Activated T-cell treated with anti-CD3 and anti-CD28 coated beads for 4 hours (primary cell): Measurements from ENCODE around the gene DUOXA1.
"Not testable (repeated sequence)": the region's sequence is repeated elsewhere in the genome, so short reads cannot be mapped to it uniquely, and the experiment has no call there.

Source experiments
- DNase-seq: peaks from one replicate; pipeline ENCODE4 v3.0.0-alpha.2; 2020

DUOXA1 gene

DNA sequence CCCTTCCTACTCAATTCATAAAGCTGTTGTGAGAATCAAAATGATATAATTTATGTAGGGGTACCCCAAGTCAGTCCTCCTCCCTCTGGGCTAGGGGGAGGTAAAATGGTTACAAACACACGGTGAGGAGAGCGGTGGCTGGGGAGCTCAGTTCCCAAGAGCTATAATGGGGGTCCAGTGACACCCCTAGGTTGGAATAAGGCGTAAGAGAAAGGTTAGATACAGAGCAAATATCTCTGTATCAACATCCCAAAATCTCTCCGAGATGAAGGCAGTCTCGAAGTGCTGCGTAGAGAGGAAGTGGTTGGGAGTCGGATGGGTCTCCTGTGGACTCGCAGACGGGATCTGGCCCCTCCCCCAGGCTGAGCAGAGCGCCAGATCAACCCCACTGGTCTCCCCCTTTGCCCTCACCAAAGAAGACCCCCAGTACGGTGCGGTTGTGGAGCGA, 17.5 kb downstream of the DUOXA1 start:
- no peak for DNase-seq

DNA sequence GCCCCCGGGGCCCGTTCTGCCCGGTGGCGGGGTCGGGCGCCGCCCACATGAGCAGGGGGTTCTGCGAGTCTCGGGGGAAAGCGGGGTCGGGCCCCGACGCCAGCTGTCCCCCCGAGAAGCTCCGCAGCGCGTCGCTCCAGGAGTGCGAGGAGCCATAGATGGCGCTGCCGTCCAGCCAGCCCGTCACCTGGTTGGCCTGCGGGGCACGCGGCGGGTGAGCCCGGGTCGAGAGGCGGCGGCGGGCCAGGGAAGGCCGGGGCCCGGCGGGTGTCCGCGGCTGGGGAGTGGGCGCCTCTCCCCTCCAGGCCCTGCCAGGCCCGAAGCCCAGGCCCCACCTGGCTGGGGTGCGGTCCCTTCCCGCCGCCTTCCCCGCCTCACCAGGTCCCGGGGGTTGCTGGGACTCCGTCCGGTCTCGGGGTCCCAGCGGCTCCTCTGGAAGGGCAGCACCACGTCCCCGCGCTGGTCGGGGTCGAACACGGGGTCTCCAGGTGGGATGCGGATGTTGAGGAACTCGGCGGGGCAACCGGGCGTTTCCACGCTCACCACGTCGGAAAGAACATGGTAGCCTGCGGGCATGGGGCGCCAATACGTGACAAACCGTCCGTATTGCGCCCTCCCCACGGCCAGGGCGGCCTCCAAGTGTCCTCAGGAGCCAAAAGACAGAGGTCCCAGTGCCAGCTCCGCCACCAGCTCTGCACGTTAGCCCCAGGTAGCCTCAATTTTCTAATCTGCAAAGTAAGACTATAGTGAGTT, 18.1 kb downstream of the DUOXA1 start:
- DNase-seq: no peak

DNA sequence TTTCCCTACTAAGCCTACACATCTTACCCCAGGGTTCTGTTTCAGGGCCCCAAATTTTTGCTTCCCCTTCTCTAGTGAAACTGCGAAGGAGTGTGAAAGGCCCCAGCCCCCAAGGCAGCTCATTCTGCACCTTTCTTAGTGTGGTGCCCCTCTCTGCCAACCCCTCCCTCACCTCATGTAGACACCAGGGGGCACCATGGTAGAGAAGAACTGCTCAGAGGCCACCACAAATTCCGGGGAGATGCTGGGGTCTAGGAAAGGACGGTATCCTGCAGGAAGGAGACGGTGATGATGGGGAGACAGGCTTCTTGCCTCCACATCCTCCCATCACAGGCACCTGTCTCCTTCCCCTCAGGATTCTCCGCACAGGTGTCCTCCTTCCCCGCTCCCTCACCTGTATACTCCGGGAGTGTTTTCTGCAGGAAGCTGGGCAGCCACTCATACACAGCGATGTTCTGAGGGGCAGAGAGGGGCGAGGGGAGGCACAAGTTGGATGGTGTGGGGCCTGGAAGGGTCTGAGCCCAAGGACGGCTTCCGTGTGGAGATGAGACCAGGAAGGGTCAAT, 19.3 kb downstream of the DUOXA1 start:
- DNase-seq: no peak

DNA sequence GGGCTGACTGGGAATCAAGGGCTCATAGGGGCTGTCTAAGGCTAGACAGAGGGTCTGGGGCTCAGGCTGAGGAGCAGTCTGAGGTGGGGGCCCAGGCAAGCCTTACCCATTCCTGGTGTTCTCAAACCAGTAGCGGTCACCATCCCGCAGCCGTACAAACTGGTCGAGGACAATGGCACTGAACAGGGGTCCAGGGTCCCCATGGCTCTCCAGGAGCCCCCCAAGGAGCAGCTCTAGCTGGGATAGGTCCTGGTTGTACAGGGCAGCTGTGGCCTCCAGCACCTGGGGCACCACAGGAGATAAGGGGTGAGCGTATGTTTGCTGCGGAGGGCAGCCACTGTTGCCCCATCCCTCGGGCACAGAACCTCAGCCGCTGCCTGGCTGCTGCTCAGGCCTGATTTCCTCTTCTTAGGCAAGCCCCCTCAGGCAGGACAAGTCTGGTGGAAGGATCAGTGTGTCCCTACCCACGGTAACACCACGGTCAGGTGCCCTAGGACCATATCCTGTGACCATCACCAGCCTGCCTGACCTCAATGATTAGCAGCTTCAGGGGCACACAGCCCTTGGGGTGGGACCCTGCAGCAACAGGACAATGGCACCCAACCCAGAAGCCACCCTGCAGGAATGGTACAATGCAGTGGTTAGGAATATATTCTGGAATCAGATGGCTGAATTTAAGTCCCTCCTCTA, 21.6 kb downstream of the DUOXA1 start:
- DNase-seq: no peak

DNA sequence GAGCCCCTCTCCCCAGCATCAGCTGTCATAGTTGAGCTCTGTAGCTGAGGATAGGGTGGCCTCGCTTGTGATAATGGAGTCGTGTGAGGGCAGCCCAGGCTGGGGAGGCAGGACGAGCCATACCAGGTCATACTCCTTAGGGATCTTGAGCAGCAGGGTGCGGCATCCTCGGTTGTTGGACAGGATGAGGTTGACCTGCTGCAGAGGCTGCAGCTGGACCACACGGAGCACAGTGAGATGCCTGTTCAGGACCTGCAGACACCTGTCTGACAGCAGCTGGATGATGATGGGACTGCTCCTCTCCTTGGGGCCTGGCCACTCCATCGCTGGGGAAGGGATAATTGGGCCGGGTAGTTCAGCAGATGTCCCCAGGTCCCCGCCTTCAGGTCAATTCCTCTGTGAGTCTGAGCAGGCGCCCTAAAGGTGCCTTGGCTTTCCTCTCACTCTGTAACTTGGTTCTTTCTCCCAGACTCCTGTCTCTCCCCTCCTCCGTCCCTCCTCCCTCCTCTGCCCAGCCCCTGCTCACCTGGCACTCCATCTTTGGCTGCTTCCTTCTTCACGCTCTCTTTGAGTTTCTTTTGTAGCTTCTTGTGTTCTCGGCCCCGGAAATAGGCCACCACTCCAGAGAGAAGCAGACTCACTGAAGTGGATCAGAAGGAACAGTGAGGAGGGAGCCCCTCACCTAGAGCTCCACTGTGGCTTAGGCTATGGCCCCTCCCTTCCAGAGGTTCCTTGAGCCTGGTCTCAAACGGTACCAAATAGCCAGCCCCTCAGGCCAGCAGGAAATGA, 23.5 kb downstream of the DUOXA1 start:
- no peak for DNase-seq

GRCh38 chr15:45105586-45105985, 24.1 kb downstream of the DUOXA1 start:
- no peak for DNase-seq

DNA sequence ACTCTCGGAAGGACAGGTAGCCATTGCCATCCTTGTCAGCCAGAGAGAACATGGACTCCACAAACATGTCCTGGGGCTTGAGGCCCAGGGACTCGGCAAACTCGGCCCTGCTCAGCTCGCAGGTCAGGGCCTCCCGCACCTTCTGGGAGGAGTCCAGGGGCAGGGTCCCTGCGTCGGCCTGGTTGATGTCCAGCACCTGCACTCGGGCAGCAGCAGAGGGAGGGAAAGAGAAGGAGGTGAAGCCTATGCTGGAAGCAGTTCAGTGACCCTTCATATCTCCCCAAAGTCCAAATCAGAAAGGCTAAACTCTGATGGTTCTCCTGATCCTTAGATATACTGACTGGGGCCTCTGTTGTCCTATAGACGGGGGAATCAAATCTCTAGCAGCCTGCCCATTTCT, 25.5 kb downstream of the DUOXA1 start:
- not testable (repeated sequence) for DNase-seq

GRCh38 chr15:45102226-45102625, 27.5 kb downstream of the DUOXA1 start:
- DNase-seq: no peak

GRCh38 chr15:45101749-45102148, 27.9 kb downstream of the DUOXA1 start:
- DNase-seq: no peak

- no peak for DNase-seq
Measured at GRCh38 chr15:45100884-45101625, 28.6 kb downstream of the DUOXA1 start.

DNA sequence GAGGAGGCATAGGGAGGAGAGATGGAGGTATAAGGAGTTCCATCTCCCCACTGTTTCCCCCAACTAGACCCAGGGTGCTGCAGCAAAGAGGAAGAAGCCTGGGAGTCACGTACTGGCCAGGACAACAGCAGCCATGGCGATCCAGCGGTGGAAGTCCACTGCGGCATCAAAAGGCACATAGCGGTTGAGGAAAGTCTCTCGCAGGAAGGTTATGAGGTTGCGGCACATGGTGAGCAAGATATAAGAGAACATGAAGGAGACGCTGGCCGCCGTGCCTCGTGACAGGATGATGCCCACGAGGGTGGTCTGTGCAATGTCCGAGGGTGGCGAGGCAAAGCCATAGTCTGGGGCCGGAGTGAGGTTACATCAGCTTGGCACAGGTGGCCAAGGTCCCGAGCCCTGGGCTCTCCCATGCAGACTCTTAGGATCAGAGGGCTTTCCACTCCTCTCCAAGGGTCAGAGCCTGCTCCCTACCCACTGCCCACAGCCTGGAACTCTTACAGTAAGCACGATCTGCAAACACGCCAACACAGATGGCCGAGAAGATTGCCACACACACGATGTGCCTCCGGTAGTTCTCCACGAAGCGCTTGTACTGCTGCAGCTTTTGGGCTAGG, 30.0 kb downstream of the DUOXA1 start:
- no peak for DNase-seq

- no peak for DNase-seq
Measured at GRCh38 chr15:45097466-45097865, 32.2 kb downstream of the DUOXA1 start.

DNA sequence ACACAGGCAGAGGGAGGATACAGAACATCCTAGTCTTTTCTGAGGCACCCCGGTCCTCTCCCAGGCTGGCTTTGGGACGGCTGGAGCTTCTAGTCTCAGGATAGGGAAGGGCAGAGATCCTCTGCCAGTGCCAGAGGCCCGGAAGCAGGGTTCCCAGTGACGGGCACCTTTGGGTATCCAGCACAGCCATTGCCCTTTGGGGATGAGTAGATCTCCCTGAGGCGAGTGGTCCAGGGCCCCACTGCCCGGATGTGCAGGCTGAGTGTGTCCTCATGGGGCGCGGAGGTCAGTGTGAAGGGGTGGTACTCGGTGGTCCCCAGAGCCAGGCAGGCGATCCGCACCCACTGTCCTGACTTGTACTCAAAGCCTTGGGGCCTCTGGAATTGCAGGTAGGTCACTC, 34.0 kb downstream of the DUOXA1 start:
- no peak for DNase-seq

- DNase-seq: no peak
Measured at GRCh38 chr15:45094358-45094730, 35.3 kb downstream of the DUOXA1 start.

DNA sequence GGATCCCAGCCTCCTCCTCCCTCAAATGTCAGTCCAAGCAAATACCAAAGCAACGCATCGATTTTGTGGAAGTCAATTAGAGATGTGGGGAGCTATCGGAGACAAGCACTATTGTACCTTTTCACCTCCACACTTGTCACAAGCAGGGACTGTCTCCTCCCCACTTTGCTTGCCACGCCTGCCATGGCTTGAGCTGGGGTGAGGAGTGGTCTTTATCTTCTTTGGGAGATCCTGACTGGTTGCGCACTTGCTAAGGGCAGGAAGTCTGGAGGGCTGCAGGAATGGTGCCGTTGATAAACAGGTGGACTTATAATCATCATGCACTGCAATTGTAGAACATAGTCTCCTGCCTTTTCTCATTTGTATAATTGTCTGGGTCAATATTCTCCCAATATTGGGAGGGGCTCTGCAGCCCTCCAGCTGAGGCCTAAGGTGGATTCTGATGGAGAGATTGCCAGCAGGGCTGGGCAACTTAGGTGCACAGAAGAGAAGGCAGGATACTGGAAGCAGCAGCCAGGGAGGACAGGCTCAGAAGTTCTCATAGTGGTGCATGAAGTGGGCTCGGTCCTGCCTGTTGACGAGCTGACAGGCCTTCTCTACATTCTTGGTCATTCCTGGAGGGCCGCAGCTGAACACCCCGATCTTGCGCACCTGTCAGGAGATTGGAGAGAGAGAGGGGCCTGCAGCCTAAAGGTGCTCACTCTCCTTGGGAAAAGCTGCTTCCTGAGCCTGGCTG, 35.9 kb downstream of the DUOXA1 start:
- no peak for DNase-seq

DNA sequence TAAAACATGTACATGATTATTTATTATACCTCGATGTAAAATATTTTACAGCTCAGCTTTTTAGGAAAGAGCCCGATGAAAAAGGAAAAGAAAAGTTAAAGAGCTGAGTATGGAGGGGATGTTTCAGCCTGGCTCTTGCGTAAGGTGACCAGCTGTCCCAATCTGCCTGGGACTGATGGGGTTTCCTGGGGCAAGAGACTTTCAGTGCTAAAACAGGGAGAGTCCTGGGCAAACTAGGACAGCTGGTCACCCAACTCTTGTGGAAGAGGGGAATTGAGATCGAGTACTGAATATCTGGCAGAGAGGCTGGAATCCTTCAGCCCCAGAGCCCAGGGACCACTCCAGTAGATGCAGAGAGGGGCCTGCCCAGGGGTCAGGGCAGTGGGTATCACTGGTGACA, 36.7 kb downstream of the DUOXA1 start:
- no peak for DNase-seq

- DNase-seq: no peak
Measured at GRCh38 chr15:45091576-45091975, 38.1 kb downstream of the DUOXA1 start.

DNA sequence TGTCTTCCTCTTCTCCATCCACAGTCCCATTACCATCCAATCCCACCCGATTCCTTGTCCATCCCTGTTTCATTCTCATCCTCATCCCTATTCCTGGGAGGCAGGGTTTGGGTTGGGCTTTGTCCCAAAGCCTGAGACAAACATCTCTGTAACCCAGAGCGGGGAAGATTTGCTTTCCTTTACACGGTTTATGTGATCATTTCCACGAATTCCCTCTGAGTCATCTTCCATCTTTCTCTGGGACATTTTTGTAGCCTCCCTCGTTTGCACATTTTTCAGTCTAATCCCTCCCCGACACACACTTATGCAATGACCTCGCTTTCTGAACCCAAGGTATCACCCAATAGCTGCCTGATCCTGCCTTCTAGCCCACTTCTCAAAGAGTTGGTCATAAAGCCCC, 38.5 kb downstream of the DUOXA1 start:
- no peak for DNase-seq

- no peak for DNase-seq
Measured at GRCh38 chr15:45089712-45090373, 39.8 kb downstream of the DUOXA1 start.

GRCh38 chr15:45088801-45089711, 40.6 kb downstream of the DUOXA1 start:
- no peak for DNase-seq
